ENCODE measurements around the gene IFT52.

The IFT52 gene

GRCh38 chr20:43694763-43695162 is 104.0 kb downstream of the IFT52 start:
- DNase-seq: no peak

- DNase-seq: no peak
Observed at GRCh38 chr20:43695571-43695970, 104.8 kb downstream of the IFT52 start.

All from fibroblast of skin of right quadriceps (primary cell).